Measurements from ENCODE around the gene HSDL1. TPM values are rescaled to one million over a fixed set of nuclear protein-coding genes. Genes with fewer than 3 reads are reported as not detected.

HSDL1 gene
- total RNA-seq, 2 experiments from 2014 or later: 10.4 to 17.2 TPM

DNA sequence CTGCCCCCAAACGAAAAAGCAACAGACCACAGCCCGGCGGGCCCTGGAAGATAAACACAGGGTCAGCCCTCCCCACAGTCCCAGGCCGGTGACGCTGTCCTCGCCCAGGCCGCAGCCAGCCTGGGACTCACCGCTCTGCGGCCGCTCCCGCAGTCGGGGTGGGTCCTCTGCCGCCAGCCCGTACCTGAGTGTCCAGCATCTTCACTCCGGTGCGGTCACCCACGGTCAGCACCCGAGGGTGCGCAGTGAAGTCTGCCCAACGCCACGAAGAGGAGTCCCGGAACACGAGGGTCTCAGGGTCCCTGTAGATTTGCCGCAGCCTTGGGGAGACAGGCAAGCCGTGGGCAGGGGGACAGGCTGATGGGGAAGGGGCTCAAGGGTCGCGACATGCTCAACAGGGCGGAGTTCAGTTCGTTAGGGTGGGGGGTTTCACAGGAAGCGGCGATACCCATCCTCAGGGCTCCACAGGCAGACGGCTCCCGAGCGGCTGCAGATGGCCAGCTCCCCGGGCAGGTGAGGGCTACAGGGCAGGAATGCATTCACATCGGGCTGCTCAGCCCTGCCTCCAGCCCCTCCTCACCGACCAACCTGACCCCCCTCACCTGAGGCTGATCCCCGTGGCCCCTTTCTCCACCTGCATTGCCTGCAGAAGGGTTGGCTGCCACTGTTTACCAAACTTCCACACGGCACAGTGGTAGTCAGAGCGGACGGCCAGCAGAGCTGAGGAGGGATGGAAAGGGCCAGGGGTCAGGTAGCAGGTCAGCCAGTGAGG is 36.4 kb upstream of the HSDL1 start:
- ATAC-seq: no peak
- H3K27ac Mint-ChIP-seq: no peak overlapping the region
- peaks cover 16% of the 10 kb centered on the region for H3K36me3 Mint-ChIP-seq
- H3K4me3 Mint-ChIP-seq: no peak overlapping the region
- no peaks in the 10 kb centered on the region for H3K9me3 Mint-ChIP-seq (ENCODE audit: low read depth)
- CTCF ChIA-PET: no interaction called here
- peaks cover 13% of the 10 kb centered on the region for H3K4me1 Mint-ChIP-seq
- DNase-seq: no peak
- no peaks in the 10 kb centered on the region for H3K27me3 Mint-ChIP-seq

DNA sequence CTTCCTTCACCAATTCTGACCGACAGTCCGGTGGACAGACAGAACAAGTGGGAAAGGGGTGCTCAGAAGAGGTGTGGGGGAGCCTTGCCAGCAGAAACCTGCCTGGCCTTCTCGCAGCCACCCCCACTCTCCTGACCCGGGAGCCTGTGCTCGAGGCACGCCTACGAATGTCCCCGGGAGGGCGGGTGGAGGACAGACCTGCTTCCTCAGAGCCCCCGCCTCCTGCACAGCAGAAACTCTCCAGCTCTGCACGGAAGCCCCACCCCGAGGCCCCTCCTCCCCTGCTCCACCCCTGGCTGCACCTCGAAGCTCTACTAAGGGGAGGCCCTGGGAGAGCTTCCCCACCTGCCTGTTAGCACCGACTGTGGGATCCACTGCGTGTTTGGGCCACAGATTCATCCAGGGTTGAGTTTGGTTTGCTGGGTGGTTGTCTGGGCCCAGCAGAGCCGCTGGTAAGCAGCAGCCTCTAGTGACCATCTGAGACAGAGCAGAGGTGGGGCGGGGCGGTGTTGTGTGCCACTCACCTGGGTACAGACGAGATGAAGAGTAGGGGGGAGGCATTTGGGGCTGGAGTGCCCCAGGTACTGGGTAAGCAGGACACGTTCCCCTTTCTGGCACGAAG is 35.7 kb upstream of the HSDL1 start:
- Mint-ChIP-seq H3K27ac (no peak overlapping the region), H3K4me1 (peaks cover 11% of the 10 kb centered on the region), H3K4me3 (no peak overlapping the region), H3K36me3 (peaks cover 16% of the 10 kb centered on the region), H3K27me3 (no peaks in the 10 kb centered on the region), H3K9me3 (ENCODE audit: low read depth) (no peaks in the 10 kb centered on the region)
- CTCF ChIA-PET: interaction anchor here (0.8 kb wide), 1 partner anchor 224 kb away, joined by 3 read pairs; no protein-coding TSS in a partner anchor
- DNase-seq (no peak), ATAC-seq (no peak)

DNA sequence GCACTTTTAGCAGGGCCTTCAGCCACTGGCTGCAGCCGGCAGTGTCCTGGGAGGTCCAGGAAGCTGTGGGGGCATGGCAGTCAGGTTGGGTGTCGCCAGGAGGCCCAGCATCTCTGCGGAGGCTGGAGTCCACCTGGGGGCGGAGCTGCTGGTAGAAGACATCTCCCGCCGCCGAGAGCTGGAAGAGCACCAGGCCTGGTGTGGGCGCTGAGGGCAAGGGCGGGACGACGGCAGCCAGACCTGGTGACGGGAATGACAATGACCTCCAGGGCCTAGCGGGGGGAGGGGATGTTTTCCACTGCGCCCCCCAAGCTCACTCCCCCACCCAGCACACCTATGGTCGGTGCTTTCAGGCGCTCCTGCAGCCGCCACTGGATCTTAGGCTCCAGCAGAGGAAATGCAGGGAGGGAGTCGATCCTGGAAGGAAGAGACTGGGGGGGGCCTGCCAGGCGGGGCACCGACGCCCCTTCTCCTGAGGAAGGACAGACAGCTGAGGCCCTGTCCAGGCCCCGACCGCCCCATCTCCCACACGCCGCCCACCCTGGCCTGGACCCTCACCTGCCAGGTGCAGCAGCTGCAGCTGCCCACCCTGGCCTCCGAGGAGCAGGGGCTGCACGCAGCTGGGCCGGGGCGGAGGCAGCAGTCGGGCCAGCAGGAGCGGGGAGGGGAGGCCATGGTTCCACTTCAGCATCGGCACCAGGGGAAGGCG is 34.8 kb upstream of the HSDL1 start:
- no peak for ATAC-seq

GRCh38 chr16:84178892-84179611 is 34.1 kb upstream of the HSDL1 start:
- Mint-ChIP-seq H3K36me3 (peaks cover 14% of the 10 kb centered on the region), H3K27me3 (no peaks in the 10 kb centered on the region), H3K4me1 (peaks cover 2% of the 10 kb centered on the region), H3K27ac (no peak overlapping the region), H3K9me3 (ENCODE audit: low read depth) (no peaks in the 10 kb centered on the region), H3K4me3 (no peak overlapping the region)
- DNase-seq (no peak), ATAC-seq (no peak)
- CTCF ChIA-PET: interaction anchor here (1.1 to 2.5 kb wide), 2 partner anchors 7 to 94 kb away, joined by 3 to 8 read pairs; partner anchors contain the start of gene TAF1C

More for the DNA sequence above, 34.8 kb upstream of the HSDL1 start:
- Mint-ChIP-seq H3K27me3 (no peaks in the 10 kb centered on the region), H3K9me3 (ENCODE audit: low read depth) (no peaks in the 10 kb centered on the region), H3K4me3 (no peak overlapping the region), H3K4me1 (peaks cover 6% of the 10 kb centered on the region), H3K27ac (no peak overlapping the region), H3K36me3 (peaks cover 14% of the 10 kb centered on the region)
- CTCF ChIA-PET: interaction anchor here (0.8 kb wide), 1 partner anchor 223 kb away, joined by 3 read pairs; no protein-coding TSS in a partner anchor
- no peak for DNase-seq

DNA sequence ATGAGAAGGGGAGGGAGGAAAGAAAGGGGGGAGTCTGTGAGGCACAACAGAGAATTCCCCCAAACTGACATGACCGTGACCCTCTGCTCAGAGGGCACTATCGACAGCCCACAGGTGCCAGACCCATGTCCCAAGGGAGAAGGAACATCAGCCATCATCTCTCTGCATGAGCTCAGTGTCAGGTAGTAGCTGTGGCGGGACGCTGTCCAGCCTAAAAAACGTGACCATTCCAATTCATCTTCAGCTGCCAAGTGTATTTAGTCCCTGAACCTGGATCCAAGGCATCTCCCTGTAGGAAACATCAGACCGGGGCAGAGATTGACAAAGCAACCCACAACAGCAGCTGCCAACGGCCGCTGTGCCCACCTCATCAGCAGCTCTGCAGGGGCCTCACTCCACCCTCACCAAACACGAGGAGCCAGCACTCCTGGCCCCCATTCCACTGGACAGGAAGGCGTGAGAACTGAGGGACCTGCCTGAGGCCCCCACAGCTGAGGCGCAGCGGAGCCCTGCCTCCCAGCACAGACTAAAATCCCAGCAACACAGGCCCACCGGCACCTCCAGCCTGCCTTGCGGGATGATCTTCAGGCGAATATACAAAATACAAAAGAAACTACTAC is 33.3 kb upstream of the HSDL1 start:
- H3K9me3 Mint-ChIP-seq (ENCODE audit: low read depth): no peaks in the 10 kb centered on the region
- DNase-seq (no peak), ATAC-seq (no peak)
- H3K27ac Mint-ChIP-seq: no peak overlapping the region
- H3K36me3 Mint-ChIP-seq: peaks cover 14% of the 10 kb centered on the region
- CTCF ChIA-PET: interaction anchor here (0.6 to 2.5 kb wide), 3 partner anchors 8 to 94 kb away, joined by 3 to 8 read pairs (median 4); partner anchors contain the start of gene TAF1C
- H3K27me3 Mint-ChIP-seq: no peaks in the 10 kb centered on the region
- H3K4me1 Mint-ChIP-seq: peaks cover 2% of the 10 kb centered on the region
- no peak overlapping the region for H3K4me3 Mint-ChIP-seq

- ATAC-seq: no peak
- CTCF ChIA-PET: interaction anchor here (0.6 to 2.5 kb wide), 4 partner anchors 9 to 221 kb away, joined by 3 to 8 read pairs (median 4); partner anchors contain the start of gene TAF1C
- Mint-ChIP-seq H3K9me3 (ENCODE audit: low read depth) (no peaks in the 10 kb centered on the region), H3K27me3 (no peaks in the 10 kb centered on the region), H3K36me3 (peaks cover 11% of the 10 kb centered on the region), H3K4me3 (no peak overlapping the region), H3K27ac (no peak overlapping the region), H3K4me1 (peaks cover 2% of the 10 kb centered on the region)
- DNase-seq: no peak
These were observed 32.7 kb upstream of the HSDL1 start for GRCh38 chr16:84177741-84178073.

DNA sequence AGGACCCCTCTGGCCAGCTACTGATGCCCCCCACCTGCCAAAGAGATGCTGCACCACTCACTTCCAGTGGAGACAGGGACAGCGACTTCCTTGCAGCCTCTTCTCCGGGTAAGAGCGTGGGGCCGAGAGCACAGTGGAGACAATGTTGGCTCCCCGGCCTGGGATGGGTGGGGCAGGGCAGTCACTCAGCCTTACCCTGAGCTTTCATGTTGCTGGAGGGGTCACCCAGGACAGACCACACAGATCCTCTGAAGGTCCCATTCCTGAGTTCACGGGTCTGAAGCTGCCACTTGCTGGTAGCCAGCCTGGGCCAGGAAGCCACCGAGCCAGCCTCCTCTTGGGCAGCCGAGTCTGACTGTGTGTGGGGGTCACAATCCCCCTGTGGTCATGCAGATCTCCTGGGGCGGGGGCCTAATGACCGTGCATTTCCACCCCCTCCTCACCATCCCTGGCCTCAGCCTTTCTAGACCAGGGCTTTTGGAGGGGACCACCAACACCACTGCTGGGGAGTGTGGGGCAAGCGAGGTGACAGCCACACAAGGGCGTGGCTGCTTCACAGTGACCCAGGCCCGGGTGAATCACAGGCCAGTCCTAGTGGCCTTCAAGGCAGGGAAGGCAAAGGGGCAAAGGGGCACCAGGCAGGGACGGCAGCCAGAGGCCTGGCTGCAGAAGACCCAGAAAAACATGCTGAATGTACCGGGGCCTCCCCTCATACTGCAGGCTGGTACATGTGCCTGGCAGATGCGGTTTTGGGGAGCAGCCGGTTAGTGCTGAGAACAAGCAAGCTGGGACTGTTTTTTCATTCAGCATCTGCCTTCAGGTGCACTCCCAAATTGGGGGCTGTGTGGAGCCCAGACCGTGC is 31.4 kb upstream of the HSDL1 start:
- peaks cover 2% of the 10 kb centered on the region for H3K4me1 Mint-ChIP-seq
- DNase-seq: no peak
- CTCF ChIA-PET: interaction anchor here (0.6 to 4.4 kb wide), 12 partner anchors 10 to 220 kb away, joined by 3 to 17 read pairs (median 6); partner anchors contain the start of gene TAF1C
- peaks cover 3% of the 10 kb centered on the region for H3K36me3 Mint-ChIP-seq
- no peaks in the 10 kb centered on the region for H3K9me3 Mint-ChIP-seq (ENCODE audit: low read depth)
- H3K27ac Mint-ChIP-seq: no peak overlapping the region
- no peaks in the 10 kb centered on the region for H3K27me3 Mint-ChIP-seq
- H3K4me3 Mint-ChIP-seq: no peak overlapping the region
- ATAC-seq: no peak

- DNase-seq (peak; percentile 56), ATAC-seq (peak; percentile 80)
- Mint-ChIP-seq H3K4me3 (no peak overlapping the region), H3K36me3 (no peaks in the 10 kb centered on the region), H3K9me3 (ENCODE audit: low read depth) (no peaks in the 10 kb centered on the region), H3K27me3 (no peaks in the 10 kb centered on the region), H3K27ac (no peak overlapping the region), H3K4me1 (peaks cover 2% of the 10 kb centered on the region)
- CTCF ChIA-PET: interaction anchor here (0.8 to 4.4 kb wide), 13 partner anchors 9 to 219 kb away, joined by 3 to 17 read pairs (median 4); partner anchors contain the start of genes MBTPS1 and TAF1C
These were observed 30.5 kb upstream of the HSDL1 start for GRCh38 chr16:84175350-84176081.

DNA sequence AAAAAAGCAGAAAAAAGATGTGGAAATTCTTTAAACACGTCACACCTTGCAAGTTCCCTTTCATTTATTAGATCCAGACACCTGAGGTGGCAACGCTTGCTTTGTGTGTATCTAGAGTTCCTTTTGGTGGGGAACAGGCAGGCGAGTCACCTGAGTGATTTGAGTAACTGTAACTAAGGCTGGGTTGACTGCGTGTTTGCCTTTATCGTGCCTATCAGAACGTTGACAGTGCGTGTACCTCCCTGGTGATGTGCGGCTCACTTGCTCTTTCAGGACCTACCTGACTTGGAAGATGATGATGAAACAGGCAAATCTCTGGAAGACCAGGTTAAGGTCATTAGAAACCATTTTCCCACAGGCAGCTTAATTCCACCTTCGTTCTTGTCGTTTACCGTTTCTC is 29.4 kb upstream of the HSDL1 start:
- ATAC-seq (no peak), DNase-seq (no peak)
- Mint-ChIP-seq H3K27ac (no peak overlapping the region), H3K9me3 (ENCODE audit: low read depth) (no peaks in the 10 kb centered on the region), H3K4me1 (peaks cover 2% of the 10 kb centered on the region), H3K4me3 (no peak overlapping the region), H3K36me3 (no peaks in the 10 kb centered on the region), H3K27me3 (peaks cover 7% of the 10 kb centered on the region)
- CTCF ChIA-PET: interaction anchor here (0.6 to 4.4 kb wide), 10 partner anchors 8 to 227 kb away, joined by 3 to 17 read pairs (median 5); partner anchors contain the start of gene TAF1C

DNA sequence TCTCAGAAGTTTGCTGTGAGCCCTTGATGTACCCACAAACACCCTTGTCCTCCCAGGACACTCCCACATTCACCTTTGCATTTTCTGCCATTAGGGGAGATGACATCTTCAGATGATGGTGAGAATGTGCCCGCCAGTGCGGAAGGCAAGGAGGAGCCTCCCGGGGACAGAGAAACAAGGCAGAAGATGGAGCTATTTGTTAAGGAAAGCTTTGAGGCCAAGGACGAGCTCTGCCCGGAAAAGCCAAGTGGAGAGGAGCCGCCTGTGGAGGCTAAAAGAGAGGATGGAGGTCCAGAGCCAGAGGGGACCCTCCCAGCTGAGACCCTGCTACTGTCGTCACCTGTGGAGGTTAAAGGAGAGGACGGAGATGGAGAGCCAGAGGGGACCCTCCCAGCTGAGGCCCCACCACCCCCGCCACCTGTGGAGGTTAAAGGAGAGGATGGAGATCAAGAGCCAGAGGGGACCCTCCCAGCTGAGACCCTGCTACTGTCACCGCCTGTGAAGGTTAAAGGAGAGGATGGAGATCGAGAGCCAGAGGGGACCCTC is 24.9 kb upstream of the HSDL1 start:
- H3K9me3 Mint-ChIP-seq (ENCODE audit: low read depth): no peaks in the 10 kb centered on the region
- H3K36me3 Mint-ChIP-seq: no peaks in the 10 kb centered on the region
- ATAC-seq (no peak), DNase-seq (no peak)
- H3K4me3 Mint-ChIP-seq: no peak overlapping the region
- peaks cover 8% of the 10 kb centered on the region for H3K4me1 Mint-ChIP-seq
- CTCF ChIA-PET: interaction anchor here (2.6 kb wide), 1 partner anchor 85 kb away, joined by 12 read pairs; no protein-coding TSS in a partner anchor
- H3K27ac Mint-ChIP-seq: no peak overlapping the region
- peaks cover 24% of the 10 kb centered on the region for H3K27me3 Mint-ChIP-seq

Measured in activated CD8-positive, alpha-beta memory T cell treated with anti-CD3 and anti-CD28 coated beads, Interleukin-2, amount 10 ng/mL, durations not matched to agents 7 days and 5 days (primary cell).